Measurements from ENCODE around the gene GCSH. TPM values are rescaled to one million over a fixed set of nuclear protein-coding genes. Genes with fewer than 3 reads are reported as not detected.

Gene GCSH
- total RNA-seq, 2 experiments from 2014 or later: 11.7 to 42.5 TPM

- intact Hi-C loops (cut with micrococcal nuclease; ENCODE audit: unreplicated experiment): no loop called here
- TF ChIP-seq EZH2phosphoT487 (IDR thresholded peaks at IDR 0.05; ENCODE audit: borderline replicate concordance, low read depth, low read length) (no peak), CTCF (conservative IDR thresholded peaks at IDR 0.05; ENCODE audit: low read length) (no peak)
- CTCF ChIA-PET (ENCODE audit: unreplicated experiment): interaction anchor here (0.5 to 0.6 kb wide), 2 partner anchors 9 to 60 kb away, joined by 3 read pairs; no protein-coding TSS in a partner anchor
- POLR2A ChIA-PET: no interaction called here
- H3K4me1 ChIP-seq (ENCODE audit: insufficient read depth, low read length, poor library complexity, severe bottlenecking): no peaks in the 10 kb centered on the region
- no peak for DNase-seq (ENCODE audit: low spot score)
- no peak overlapping the region for H2AFZ ChIP-seq (ENCODE audit: low read length)
- no peak overlapping the region for H3K27ac ChIP-seq (ENCODE audit: low read depth, low read length, poor library complexity, severe bottlenecking)
- BruUV-seq (replicated peaks): no TSS peak
- H4K20me1 ChIP-seq (ENCODE audit: insufficient read depth, low read length): no peaks in the 10 kb centered on the region
- no peaks in the 10 kb centered on the region for H3K36me3 ChIP-seq (ENCODE audit: insufficient read depth, low read length)
- no peak overlapping the region for H3K4me3 ChIP-seq (ENCODE audit: low read depth, low read length, poor library complexity, severe bottlenecking)
- no peak overlapping the region for H3K4me2 ChIP-seq (ENCODE audit: low read length)
- no peaks in the 10 kb centered on the region for H3K9me2 ChIP-seq (ENCODE audit: insufficient read depth, low read length)
- H3K79me2 ChIP-seq (ENCODE audit: insufficient read depth, low read depth, low read length): no peaks in the 10 kb centered on the region
- H3K9me3 ChIP-seq (ENCODE audit: low read length): no peaks in the 10 kb centered on the region
These were observed 10.8 kb upstream of the GCSH start for GRCh38 chr16:81106826-81107503.

GRCh38 chr16:81105946-81106345, 9.8 kb upstream of the GCSH start:
- no peaks in the 10 kb centered on the region for H4K20me1 ChIP-seq (ENCODE audit: insufficient read depth, low read length)
- intact Hi-C loops (cut with micrococcal nuclease; ENCODE audit: unreplicated experiment): no loop called here

More at GRCh38 chr16:81105946-81106345, 9.8 kb upstream of the GCSH start:
- no peaks in the 10 kb centered on the region for H3K9me3 ChIP-seq (ENCODE audit: low read length)
- no peak for DNase-seq (ENCODE audit: low spot score)
- no peak overlapping the region for H3K4me3 ChIP-seq (ENCODE audit: low read depth, low read length, poor library complexity, severe bottlenecking)
- no peaks in the 10 kb centered on the region for H3K36me3 ChIP-seq (ENCODE audit: insufficient read depth, low read length)
- H2AFZ ChIP-seq (ENCODE audit: low read length): no peak overlapping the region
- ChIA-PET CTCF (ENCODE audit: unreplicated experiment) (no interaction called here), POLR2A (no interaction called here)
- TF ChIP-seq CTCF (conservative IDR thresholded peaks at IDR 0.05; ENCODE audit: low read length) (no peak), EZH2phosphoT487 (IDR thresholded peaks at IDR 0.05; ENCODE audit: borderline replicate concordance, low read depth, low read length) (no peak)
- no peaks in the 10 kb centered on the region for H3K4me1 ChIP-seq (ENCODE audit: insufficient read depth, low read length, poor library complexity, severe bottlenecking)
- H3K27ac ChIP-seq (ENCODE audit: low read depth, low read length, poor library complexity, severe bottlenecking): no peak overlapping the region
- no peak overlapping the region for H3K4me2 ChIP-seq (ENCODE audit: low read length)
- no peaks in the 10 kb centered on the region for H3K79me2 ChIP-seq (ENCODE audit: insufficient read depth, low read depth, low read length)
- BruUV-seq (replicated peaks): no TSS peak
- H3K9me2 ChIP-seq (ENCODE audit: insufficient read depth, low read length): no peaks in the 10 kb centered on the region
